Activated B cell treated with CpG ODN at 0.5 μM for 24 hours (primary cell): Measurements from ENCODE around the gene SNX10. TPM values are rescaled to one million over a fixed set of nuclear protein-coding genes. Genes with fewer than 3 reads are reported as not detected.

Experiments
- ATAC-seq: fragments of 200-7000 bp; cut with Tn5 transposase; one replicate; pipeline ENCODE4 v1.10.0; 2021; ENCODE audit warnings: low read depth, mild to moderate bottlenecking, moderate library complexity
- CTCF ChIA-PET: fragments of 350-600 bp; sonication (Branson Sonifier 250); formaldehyde crosslinking; loops from one replicate; lab custom pipeline; 2021; ENCODE audit warnings: antibody characterized with exemption; lab: Charles Lee
- POLR2A ChIA-PET: fragments of 350-600 bp; sonication (Branson Sonifier 250); formaldehyde crosslinking; loops from one replicate; lab custom pipeline; 2021; ENCODE audit warnings: antibody characterized with exemption; lab: Charles Lee
- DNase-seq: peaks from one replicate; pipeline ENCODE4 v3.0.0; 2022
- H3K27ac Mint-ChIP-seq: one replicate; pipeline ENCODE4 v1.8.0; 2020; ENCODE audit warnings: mixed read lengths
- H3K27me3 Mint-ChIP-seq: one replicate; pipeline ENCODE4 v1.8.0; 2021; ENCODE audit warnings: mixed read lengths
- H3K36me3 Mint-ChIP-seq: one replicate; pipeline ENCODE4 v1.8.0; 2021; ENCODE audit warnings: low read depth, mixed read lengths
- H3K4me1 Mint-ChIP-seq: one replicate; pipeline ENCODE4 v1.8.0; 2021; ENCODE audit warnings: mixed read lengths
- H3K4me3 Mint-ChIP-seq: one replicate; pipeline ENCODE4 v1.8.0; 2020; ENCODE audit warnings: mild to moderate bottlenecking, mixed read lengths
- H3K9me3 Mint-ChIP-seq: one replicate; pipeline ENCODE4 v1.8.0; 2020; ENCODE audit warnings: mixed read lengths
- CTCF ChIP-seq: fragments of 200-600 bp; IDR thresholded peaks from one replicate; pipeline ENCODE4 v1.8.0; 2022; ENCODE audit warnings: antibody characterized with exemption, mild to moderate bottlenecking
- intact Hi-C: fragments of 100-400 bp; cut with micrococcal nuclease; formaldehyde crosslinking; loops from one replicate; pipeline ENCODE4 v1.15.1; 2024
- total RNA-seq: library from RNA; stranded (reverse); gene quantifications from 2 replicates; pipeline ENCODE4 v1.2.3, GENCODE V29; 2022

Gene SNX10
- total RNA-seq, 1 donor from 2014 or later = 32.3 TPM

GRCh38 chr7:26378016-26378415 is 86.4 kb downstream of the SNX10 start:
- Mint-ChIP-seq H3K4me3 (no peak overlapping the region), H3K27me3 (peaks cover 2% of the 10 kb centered on the region), H3K27ac (no peak overlapping the region), H3K9me3 (no peaks in the 10 kb centered on the region), H3K36me3 (peaks cover 10% of the 10 kb centered on the region), H3K4me1 (peaks cover 4% of the 10 kb centered on the region)
- no peak for TF ChIP-seq CTCF
- intact Hi-C loops = loop anchor here (5.0 kb wide), 2 partner anchors 479 to 719 kb away; partner anchors contain the start of gene HOXA1
- ChIA-PET CTCF (interaction anchor here (0.6 to 3.0 kb wide), 11 partner anchors 8 to 783 kb away, joined by 3 to 36 read pairs (median 4); no protein-coding TSS in a partner anchor), POLR2A (interaction anchor here (2.9 kb wide), 1 partner anchor 20 kb away, joined by 13 read pairs; no protein-coding TSS in a partner anchor)
- DNase-seq (no peak), ATAC-seq (no peak)

GRCh38 chr7:26379711-26380110 is 88.0 kb downstream of the SNX10 start:
- no peaks in the 10 kb centered on the region for H3K9me3 Mint-ChIP-seq
- DNase-seq = no peak
- no peak overlapping the region for H3K4me3 Mint-ChIP-seq
- no peak for TF ChIP-seq CTCF
- peaks cover 4% of the 10 kb centered on the region for H3K4me1 Mint-ChIP-seq
- intact Hi-C loops = loop anchor here (5.0 kb wide), 2 partner anchors 478 to 718 kb away; partner anchors contain the start of gene HOXA1
- CTCF ChIA-PET = interaction anchor here (1.0 to 3.0 kb wide), 2 partner anchors 14 to 121 kb away, joined by 3 to 36 read pairs; no protein-coding TSS in a partner anchor
- no peaks in the 10 kb centered on the region for H3K36me3 Mint-ChIP-seq
- POLR2A ChIA-PET = no interaction called here
- H3K27ac Mint-ChIP-seq = no peak overlapping the region
- H3K27me3 Mint-ChIP-seq = no peaks in the 10 kb centered on the region
- ATAC-seq = no peak

GRCh38 chr7:26381476-26382353 is 90.1 kb downstream of the SNX10 start:
- no peak for TF ChIP-seq CTCF
- POLR2A ChIA-PET = interaction anchor here (0.7 kb wide), 1 partner anchor 58 kb away, joined by 3 read pairs; no protein-coding TSS in a partner anchor
- H3K27me3 Mint-ChIP-seq = no peaks in the 10 kb centered on the region
- no peak overlapping the region for H3K27ac Mint-ChIP-seq
- H3K36me3 Mint-ChIP-seq = no peaks in the 10 kb centered on the region
- no peaks in the 10 kb centered on the region for H3K9me3 Mint-ChIP-seq
- CTCF ChIA-PET = no interaction called here
- ATAC-seq (no peak), DNase-seq (no peak)
- no peak overlapping the region for H3K4me3 Mint-ChIP-seq
- intact Hi-C loops = no loop called here
- H3K4me1 Mint-ChIP-seq = no peaks in the 10 kb centered on the region

DNA sequence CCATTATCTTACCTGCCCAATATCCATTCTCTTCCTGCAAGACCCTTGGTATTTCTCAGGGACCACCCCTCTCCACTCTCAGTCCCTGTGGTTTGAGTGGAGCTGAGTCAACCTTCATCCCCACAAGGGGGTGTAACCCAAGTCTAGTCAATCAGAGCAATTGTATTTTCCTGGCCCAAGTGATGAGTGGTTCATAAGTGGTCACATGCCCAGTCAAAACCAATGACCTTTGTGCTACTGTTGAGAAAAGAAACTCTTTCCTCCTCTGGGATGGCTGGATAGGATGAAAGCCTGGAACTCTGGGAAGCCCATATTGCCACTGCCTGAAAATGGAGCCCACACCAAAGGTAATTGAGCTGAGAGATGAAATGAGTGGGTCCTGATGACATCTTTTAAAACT is 93.6 kb downstream of the SNX10 start:
- Mint-ChIP-seq H3K27ac (no peak overlapping the region), H3K27me3 (peaks cover 4% of the 10 kb centered on the region), H3K4me1 (peaks cover 5% of the 10 kb centered on the region), H3K4me3 (no peak overlapping the region), H3K36me3 (no peaks in the 10 kb centered on the region), H3K9me3 (no peaks in the 10 kb centered on the region)
- intact Hi-C loops = no loop called here
- ATAC-seq (no peak), DNase-seq (no peak)
- ChIA-PET CTCF (interaction anchor here (0.6 kb wide), 1 partner anchor 1220 kb away, joined by 3 read pairs; no protein-coding TSS in a partner anchor), POLR2A (no interaction called here)
- no peak for TF ChIP-seq CTCF

DNA sequence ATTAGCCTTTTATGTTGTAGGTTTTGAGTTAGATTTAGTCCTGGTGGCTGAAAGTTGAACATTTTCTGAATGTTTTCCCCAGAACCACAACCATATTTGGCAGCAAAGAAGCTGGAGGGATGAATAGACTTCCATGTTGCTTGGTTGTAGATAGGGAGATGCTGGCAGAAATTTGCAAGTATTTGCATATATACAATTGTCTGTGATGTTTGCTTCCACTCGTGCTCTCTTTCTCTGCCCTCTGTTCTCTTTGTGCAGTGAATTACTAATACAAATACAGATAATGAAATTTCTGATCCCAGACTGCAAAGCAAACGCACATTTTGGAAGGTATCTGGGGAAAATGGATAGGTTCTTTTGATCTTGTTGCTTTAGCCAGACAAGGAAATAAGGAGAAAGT is 96.1 kb downstream of the SNX10 start:
- ChIA-PET CTCF (no interaction called here), POLR2A (no interaction called here)
- H3K4me1 Mint-ChIP-seq = peaks cover 5% of the 10 kb centered on the region
- no peak for DNase-seq
- no peaks in the 10 kb centered on the region for H3K9me3 Mint-ChIP-seq
- no peak for ATAC-seq
- intact Hi-C loops = no loop called here
- no peak overlapping the region for H3K27ac Mint-ChIP-seq
- TF ChIP-seq CTCF = no peak
- H3K27me3 Mint-ChIP-seq = peaks cover 6% of the 10 kb centered on the region
- H3K4me3 Mint-ChIP-seq = no peak overlapping the region
- no peaks in the 10 kb centered on the region for H3K36me3 Mint-ChIP-seq
